CD1c-positive myeloid dendritic cell (primary cell): ENCODE results near the gene TAF11L11.
"Not testable (repeated sequence)": the region's sequence is repeated elsewhere in the genome, so short reads cannot be mapped to it uniquely, and the experiment has no call there.

Experiments
- DNase-seq: peaks from one replicate; pipeline ENCODE4 v3.0.0-alpha.2; 2016; ENCODE audit errors: extremely low spot score

TAF11L11 gene

GRCh38 chr5:17603880-17604279, at the start of gene TAF11L11:
TAF11L11 (plus strand) TSS chr5:17604183.
- not testable (repeated sequence) for DNase-seq

- not testable (repeated sequence) for DNase-seq
These were observed 18.3 kb upstream of the TAF11L11 start, which contains the start of gene TAF11L7 for GRCh38 chr5:17585658-17586057. TAF11L7 (minus strand) TSS chr5:17585758.

- DNase-seq: not testable (repeated sequence)
These were observed 13.1 kb upstream of the TAF11L11 start, which contains the start of gene TAF11L8 for GRCh38 chr5:17590860-17591259. TAF11L8 (minus strand) TSS chr5:17590960.

- DNase-seq: not testable (repeated sequence)
These were observed 9.7 kb upstream of the TAF11L11 start, which contains the start of gene TAF11L9 for GRCh38 chr5:17594255-17594654. TAF11L9 (minus strand) TSS chr5:17594394.

GRCh38 chr5:17597728-17598127, 6.3 kb upstream of the TAF11L11 start, which contains the start of gene TAF11L10:
TAF11L10 (minus strand) TSS chr5:17597828.
- DNase-seq: not testable (repeated sequence)

GRCh38 chr5:17604951-17605350, 968 bp downstream of the TAF11L11 start:
- DNase-seq: no peak

GRCh38 chr5:17607461-17607860, 3.5 kb downstream of the TAF11L11 start:
- DNase-seq: not testable (repeated sequence)

- DNase-seq: not testable (repeated sequence)
These were observed 6.1 kb downstream of the TAF11L11 start, which contains the start of gene TAF11L12 for GRCh38 chr5:17610092-17610491. TAF11L12 (plus strand) TSS chr5:17610392.

- DNase-seq: no peak
These were observed 11.1 kb downstream of the TAF11L11 start for GRCh38 chr5:17614872-17615605.

GRCh38 chr5:17619354-17619753, 15.4 kb downstream of the TAF11L11 start:
- no peak for DNase-seq

GRCh38 chr5:17620627-17621026, 16.6 kb downstream of the TAF11L11 start:
- no peak for DNase-seq

GRCh38 chr5:17625686-17626085, 21.7 kb downstream of the TAF11L11 start:
- no peak for DNase-seq

- DNase-seq: not testable (repeated sequence)
These were observed 27.8 kb downstream of the TAF11L11 start, which contains the start of gene TAF11L13 for GRCh38 chr5:17631788-17632187. TAF11L13 (plus strand) TSS chr5:17632088.

- DNase-seq: no peak
These were observed 30.2 kb downstream of the TAF11L11 start, which contains the start of gene TAF11L14 for GRCh38 chr5:17634160-17634559. TAF11L14 (plus strand) TSS chr5:17634460.

- not testable (repeated sequence) for DNase-seq
These were observed 45.2 kb downstream of the TAF11L11 start for GRCh38 chr5:17649232-17649631.

GRCh38 chr5:17655201-17655759, 51.3 kb downstream of the TAF11L11 start:
- DNase-seq: not testable (repeated sequence)
